Tibial artery (tissue), 4 donors: ENCODE measurements around the gene VPS18.

Experiments used
- DNase-seq, 2 donors: peaks; one replicate each; pipeline ENCODE4 v3.0.0-alpha.2; 2019
- H3K27ac ChIP-seq, 2 donors: fragments of 200-600 bp; sonication (generic) in 1 of 2; 1 replicate in 1 of 2; 2 replicates in 1 of 2; pipeline ENCODE4 v1.5.1; 2018 to 2019; ENCODE audit warnings: mild to moderate bottlenecking in 1 of 2
- H3K27me3 ChIP-seq, 2 donors: fragments of 200-600 bp; sonication (generic) in 1 of 2; one replicate each; pipeline versions ENCODE4 v1.5.1 to v1.6.0; 2016 to 2019
- H3K36me3 ChIP-seq, 3 donors: fragments of 200-600 bp; sonication (generic) in 2 of 3; one replicate each; pipeline ENCODE4 v1.5.1; 2016 to 2019; ENCODE audit warnings: mild to moderate bottlenecking in 2 of 3
- H3K4me1 ChIP-seq, 4 donors: fragments of 200-600 bp; sonication (generic) in 2 of 4; 1 replicate in 3 of 4; 2 replicates in 1 of 4; pipeline ENCODE4 v1.5.1; 2016 to 2019
- H3K4me3 ChIP-seq, 2 donors: fragments of 200-600 bp; sonication (generic) in 1 of 2; 1 replicate in 1 of 2; 2 replicates in 1 of 2; pipeline ENCODE4 v1.5.1; 2018 to 2019; ENCODE audit warnings: mild to moderate bottlenecking in 2 of 2
- H3K9me3 ChIP-seq, 3 donors: fragments of 200-600 bp; sonication (generic) in 1 of 3; one replicate each; pipeline ENCODE4 v1.5.1; 2016 to 2019
- CTCF ChIP-seq, 2 experiments: fragments of 200-600 bp in 1 of 2; fragments of 450-650 bp in 1 of 2; IDR thresholded peaks; one replicate each; pipeline ENCODE4 v1.5.1; 2017 to 2019; ENCODE audit warnings: antibody characterized with exemption in 2 of 2, mild to moderate bottlenecking in 1 of 2, moderate library complexity in 1 of 2
- intact Hi-C: fragments of 100-400 bp; cut with DNase I; formaldehyde crosslinking; loops from one replicate; pipeline ENCODE4 v1.15.0; 2023; ENCODE audit warnings: low total_unique reads

VPS18 gene

GRCh38 chr15:40936709-40937666, 42.7 kb downstream of the VPS18 start:
- Histone ChIP-seq H3K27me3 (peaks cover 0 to 9% of the 10 kb centered on the region in 2 donors), H3K4me1 (peaks cover 0 to 37% (median 19%) of the 10 kb centered on the region in 4 donors), H3K27ac (peak overlapping the region; percentile 56), H3K4me3 (no peak overlapping the region), H3K36me3 (no peaks in the 10 kb centered on the region), H3K9me3 (no peaks in the 10 kb centered on the region)
- intact Hi-C loops, result no loop called here
- no peak for TF ChIP-seq CTCF (IDR thresholded peaks at IDR 0.05)
- no peak for DNase-seq

- Histone ChIP-seq H3K36me3 (no peaks in the 10 kb centered on the region), H3K4me3 (no peak overlapping the region), H3K4me1 (peaks cover 0 to 47% (median 26%) of the 10 kb centered on the region in 4 donors), H3K9me3 (no peaks in the 10 kb centered on the region), H3K27me3 (peaks cover 0 to under 1% of the 10 kb centered on the region in 2 donors), H3K27ac (peak overlapping the region; percentile 56)
- intact Hi-C loops, result no loop called here
- peak; percentile 12 to 13 for TF ChIP-seq CTCF (IDR thresholded peaks at IDR 0.05)
- no peak for DNase-seq
Measured at GRCh38 chr15:40937762-40938535, 43.7 kb downstream of the VPS18 start.

GRCh38 chr15:40938536-40938870, 44.3 kb downstream of the VPS18 start:
- Histone ChIP-seq H3K36me3 (no peaks in the 10 kb centered on the region), H3K27ac (peak overlapping the region; percentile 56), H3K27me3 (no peaks in the 10 kb centered on the region), H3K9me3 (no peaks in the 10 kb centered on the region), H3K4me1 (peaks cover 0 to 51% (median 26%) of the 10 kb centered on the region in 4 donors), H3K4me3 (no peak overlapping the region)
- no peak for DNase-seq
- intact Hi-C loops, result no loop called here
- no peak for TF ChIP-seq CTCF (IDR thresholded peaks at IDR 0.05)

- no peaks in the 10 kb centered on the region for H3K9me3 ChIP-seq
- peak in 1 of 2 donors; percentile 39 for DNase-seq
- intact Hi-C loops, result loop anchor here (5.0 kb wide), 2 partner anchors 33 to 82 kb away; no protein-coding TSS in a partner anchor
- no peaks in the 10 kb centered on the region for H3K27me3 ChIP-seq
- peak overlapping the region in 1 of 2 donors; percentile 60 for H3K4me3 ChIP-seq
- H3K4me1 ChIP-seq, result peaks cover 0 to 51% (median 26%) of the 10 kb centered on the region in 4 donors
- no peaks in the 10 kb centered on the region for H3K36me3 ChIP-seq
- TF ChIP-seq CTCF (IDR thresholded peaks at IDR 0.05), result no peak
- peak overlapping the region; percentile 87 to 89 for H3K27ac ChIP-seq
Measured at GRCh38 chr15:40940296-40940801, 46.1 kb downstream of the VPS18 start.

GRCh38 chr15:40941068-40941527, 46.8 kb downstream of the VPS18 start:
- peak overlapping the region; percentile 87 to 89 for H3K27ac ChIP-seq
- H3K9me3 ChIP-seq, result no peaks in the 10 kb centered on the region
- no peaks in the 10 kb centered on the region for H3K27me3 ChIP-seq
- peak overlapping the region; percentile 60 to 62 for H3K4me3 ChIP-seq
- intact Hi-C loops, result loop anchor here (5.0 kb wide), 2 partner anchors 34 to 81 kb away; no protein-coding TSS in a partner anchor
- H3K36me3 ChIP-seq, result no peaks in the 10 kb centered on the region
- H3K4me1 ChIP-seq, result peaks cover 0 to 51% (median 26%) of the 10 kb centered on the region in 4 donors
- TF ChIP-seq CTCF (IDR thresholded peaks at IDR 0.05), result no peak
- no peak for DNase-seq
